Breast epithelium (tissue), 3 donors: ENCODE results near the gene ZNF664.

Source experiments
- POLR2A ChIP-seq: fragments of 450-650 bp; IDR thresholded peaks from one replicate; pipeline ENCODE4 v1.6.1; 2016; ENCODE audit warnings: antibody characterized with exemption, mild to moderate bottlenecking, moderate library complexity
- POLR2AphosphoS5 ChIP-seq, 3 donors: sonication (generic); formaldehyde crosslinking; IDR thresholded peaks; one replicate each; pipeline ENCODE4 v1.6.1; 2017; ENCODE audit warnings: antibody characterized with exemption in 3 of 3
- TF ChIP-seq, protein P1 (sequence below), 3 donors: fragments of 450-650 bp; IDR thresholded peaks; one replicate each; pipeline ENCODE4 v1.5.1; 2016 to 2017; ENCODE audit warnings: antibody characterized with exemption in 3 of 3, mild to moderate bottlenecking in 3 of 3, moderate library complexity in 3 of 3

DNA sequence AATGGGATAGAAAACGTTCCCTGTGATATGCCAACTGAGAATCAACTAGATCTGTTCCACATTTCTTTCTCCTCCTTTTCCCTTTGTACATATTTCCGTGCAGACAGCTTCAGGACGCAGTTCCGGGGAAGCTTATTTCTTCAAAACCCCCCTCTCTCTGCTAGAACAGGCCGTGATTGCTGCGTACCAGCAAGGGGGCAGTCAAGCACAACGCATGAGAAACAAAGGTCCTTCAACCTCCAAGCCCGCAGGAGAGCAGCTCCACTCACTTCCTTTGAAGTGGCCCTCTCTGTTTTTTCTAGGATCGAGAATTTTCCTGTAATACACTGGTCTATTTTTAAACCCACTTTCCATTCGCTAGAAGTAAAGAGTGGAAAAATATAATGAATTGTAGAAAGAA, 80.8 kb downstream of the ZNF664 start:
- TF ChIP-seq, protein P1, sequence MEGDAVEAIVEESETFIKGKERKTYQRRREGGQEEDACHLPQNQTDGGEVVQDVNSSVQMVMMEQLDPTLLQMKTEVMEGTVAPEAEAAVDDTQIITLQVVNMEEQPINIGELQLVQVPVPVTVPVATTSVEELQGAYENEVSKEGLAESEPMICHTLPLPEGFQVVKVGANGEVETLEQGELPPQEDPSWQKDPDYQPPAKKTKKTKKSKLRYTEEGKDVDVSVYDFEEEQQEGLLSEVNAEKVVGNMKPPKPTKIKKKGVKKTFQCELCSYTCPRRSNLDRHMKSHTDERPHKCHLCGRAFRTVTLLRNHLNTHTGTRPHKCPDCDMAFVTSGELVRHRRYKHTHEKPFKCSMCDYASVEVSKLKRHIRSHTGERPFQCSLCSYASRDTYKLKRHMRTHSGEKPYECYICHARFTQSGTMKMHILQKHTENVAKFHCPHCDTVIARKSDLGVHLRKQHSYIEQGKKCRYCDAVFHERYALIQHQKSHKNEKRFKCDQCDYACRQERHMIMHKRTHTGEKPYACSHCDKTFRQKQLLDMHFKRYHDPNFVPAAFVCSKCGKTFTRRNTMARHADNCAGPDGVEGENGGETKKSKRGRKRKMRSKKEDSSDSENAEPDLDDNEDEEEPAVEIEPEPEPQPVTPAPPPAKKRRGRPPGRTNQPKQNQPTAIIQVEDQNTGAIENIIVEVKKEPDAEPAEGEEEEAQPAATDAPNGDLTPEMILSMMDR (IDR thresholded peaks at IDR 0.05): peak in 2 of 3 donors; percentile 55 to 64
- peak in 1 of 3 donors; percentile 28 for TF ChIP-seq POLR2AphosphoS5 (IDR thresholded peaks at IDR 0.05)
- TF ChIP-seq POLR2A: no peak
